Osteocyte (in vitro differentiated cells): Measurements from ENCODE around the gene LRFN2. TPM values are rescaled to one million over a fixed set of nuclear protein-coding genes. Genes with fewer than 3 reads are reported as not detected.
A peak's percentile ranks its signal among the peaks of the same experiment; 100 is the strongest.

ENCODE experiments used
- DNase-seq: peaks from one replicate; pipeline ENCODE4 v3.0.0; 2021; ENCODE audit warnings: mixed read lengths; ENCODE audit not compliant: unreplicated experiment; ENCODE audit errors: extremely low spot score
- H3K27ac Mint-ChIP-seq: one replicate; pipeline ENCODE4 v1.8.0; 2021; ENCODE audit warnings: mild to moderate bottlenecking, mixed read lengths; ENCODE audit not compliant: unreplicated experiment
- H3K27me3 Mint-ChIP-seq: one replicate; pipeline ENCODE4 v1.8.0; 2021; ENCODE audit warnings: mixed read lengths; ENCODE audit not compliant: unreplicated experiment
- H3K36me3 Mint-ChIP-seq: one replicate; pipeline ENCODE4 v1.8.0; 2021; ENCODE audit warnings: mixed read lengths; ENCODE audit not compliant: unreplicated experiment
- H3K4me1 Mint-ChIP-seq: one replicate; pipeline ENCODE4 v1.8.0; 2021; ENCODE audit warnings: mixed read lengths; ENCODE audit not compliant: unreplicated experiment
- H3K4me3 Mint-ChIP-seq: one replicate; pipeline ENCODE4 v1.8.0; 2021; ENCODE audit warnings: mild to moderate bottlenecking, moderate library complexity, mixed read lengths; ENCODE audit not compliant: unreplicated experiment
- H3K9me3 Mint-ChIP-seq: one replicate; pipeline ENCODE4 v1.8.0; 2021; ENCODE audit warnings: mixed read lengths; ENCODE audit not compliant: unreplicated experiment
- total RNA-seq: library from RNA; stranded (reverse); gene quantifications from 2 replicates; pipeline ENCODE4 v1.2.1, GENCODE V29; 2021
- TF ChIP-seq, protein P1 (sequence below): fragments of 200-600 bp; sonication (generic); IDR thresholded peaks from 2 replicates; pipeline ENCODE4 v1.5.0; 2021; ENCODE audit warnings: antibody characterized with exemption, mild to moderate bottlenecking, moderate library complexity

The LRFN2 gene
- total RNA-seq, 1 donor from 2014 or later = not detected

- Mint-ChIP-seq H3K4me3 (no peak overlapping the region), H3K36me3 (no peaks in the 10 kb centered on the region), H3K4me1 (no peaks in the 10 kb centered on the region), H3K9me3 (no peaks in the 10 kb centered on the region), H3K27ac (no peak overlapping the region), H3K27me3 (no peaks in the 10 kb centered on the region)
- TF ChIP-seq, protein P1, sequence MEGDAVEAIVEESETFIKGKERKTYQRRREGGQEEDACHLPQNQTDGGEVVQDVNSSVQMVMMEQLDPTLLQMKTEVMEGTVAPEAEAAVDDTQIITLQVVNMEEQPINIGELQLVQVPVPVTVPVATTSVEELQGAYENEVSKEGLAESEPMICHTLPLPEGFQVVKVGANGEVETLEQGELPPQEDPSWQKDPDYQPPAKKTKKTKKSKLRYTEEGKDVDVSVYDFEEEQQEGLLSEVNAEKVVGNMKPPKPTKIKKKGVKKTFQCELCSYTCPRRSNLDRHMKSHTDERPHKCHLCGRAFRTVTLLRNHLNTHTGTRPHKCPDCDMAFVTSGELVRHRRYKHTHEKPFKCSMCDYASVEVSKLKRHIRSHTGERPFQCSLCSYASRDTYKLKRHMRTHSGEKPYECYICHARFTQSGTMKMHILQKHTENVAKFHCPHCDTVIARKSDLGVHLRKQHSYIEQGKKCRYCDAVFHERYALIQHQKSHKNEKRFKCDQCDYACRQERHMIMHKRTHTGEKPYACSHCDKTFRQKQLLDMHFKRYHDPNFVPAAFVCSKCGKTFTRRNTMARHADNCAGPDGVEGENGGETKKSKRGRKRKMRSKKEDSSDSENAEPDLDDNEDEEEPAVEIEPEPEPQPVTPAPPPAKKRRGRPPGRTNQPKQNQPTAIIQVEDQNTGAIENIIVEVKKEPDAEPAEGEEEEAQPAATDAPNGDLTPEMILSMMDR = no peak
- no peak for DNase-seq
These were observed 236.4 kb downstream of the LRFN2 start for GRCh38 chr6:40350747-40351217.

DNA sequence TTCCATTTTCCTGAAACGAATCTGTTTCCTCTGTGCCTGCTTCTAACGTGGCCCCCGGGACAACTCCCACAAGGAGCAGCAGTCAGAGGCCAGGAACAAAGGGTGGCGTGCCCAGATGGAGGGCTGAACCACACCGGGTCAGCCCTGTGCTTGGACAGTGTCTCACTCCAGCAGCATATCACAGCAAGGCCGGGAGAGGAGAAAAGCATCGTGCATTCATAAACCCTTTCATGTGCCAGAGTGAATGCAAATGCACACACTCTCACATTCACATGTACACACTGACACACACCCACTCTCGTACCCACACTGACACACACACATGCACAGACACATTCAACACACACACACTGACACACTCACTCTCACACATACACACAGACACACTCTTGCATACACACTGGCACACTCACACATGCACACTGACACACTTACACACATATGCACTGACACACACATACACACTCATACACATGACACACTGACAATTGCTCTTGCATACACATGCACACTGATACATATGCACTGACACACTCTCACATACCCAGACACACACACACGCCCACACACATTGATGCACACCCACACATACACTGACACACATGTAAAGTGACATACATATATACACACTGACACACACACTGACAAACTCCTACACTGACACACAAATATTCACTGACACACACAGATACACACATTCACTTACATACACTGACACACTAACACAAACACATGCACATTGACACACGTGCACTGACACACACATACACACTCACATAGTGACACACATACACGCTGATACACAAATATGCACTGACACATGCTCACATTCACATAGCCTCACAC, 237.0 kb downstream of the LRFN2 start:
- DNase-seq = peak; percentile 63
- TF ChIP-seq, protein P1 = no peak
- H3K9me3 Mint-ChIP-seq = no peaks in the 10 kb centered on the region
- no peaks in the 10 kb centered on the region for H3K36me3 Mint-ChIP-seq
- no peaks in the 10 kb centered on the region for H3K27me3 Mint-ChIP-seq
- H3K4me3 Mint-ChIP-seq = no peak overlapping the region
- no peaks in the 10 kb centered on the region for H3K4me1 Mint-ChIP-seq
- H3K27ac Mint-ChIP-seq = no peak overlapping the region

GRCh38 chr6:40349123-40349900, 237.9 kb downstream of the LRFN2 start:
- peak; percentile 56 for DNase-seq
- Mint-ChIP-seq H3K36me3 (no peaks in the 10 kb centered on the region), H3K4me1 (no peaks in the 10 kb centered on the region), H3K27me3 (no peaks in the 10 kb centered on the region), H3K4me3 (no peak overlapping the region), H3K9me3 (no peaks in the 10 kb centered on the region), H3K27ac (no peak overlapping the region)
- TF ChIP-seq, protein P1 = no peak

- TF ChIP-seq, protein P1 = no peak
- Mint-ChIP-seq H3K36me3 (no peaks in the 10 kb centered on the region), H3K4me1 (no peaks in the 10 kb centered on the region), H3K4me3 (no peak overlapping the region), H3K27ac (no peak overlapping the region), H3K27me3 (peaks cover 4% of the 10 kb centered on the region), H3K9me3 (no peaks in the 10 kb centered on the region)
- peak; percentile 70 for DNase-seq
These were observed 238.6 kb downstream of the LRFN2 start for GRCh38 chr6:40348591-40348990.

DNA sequence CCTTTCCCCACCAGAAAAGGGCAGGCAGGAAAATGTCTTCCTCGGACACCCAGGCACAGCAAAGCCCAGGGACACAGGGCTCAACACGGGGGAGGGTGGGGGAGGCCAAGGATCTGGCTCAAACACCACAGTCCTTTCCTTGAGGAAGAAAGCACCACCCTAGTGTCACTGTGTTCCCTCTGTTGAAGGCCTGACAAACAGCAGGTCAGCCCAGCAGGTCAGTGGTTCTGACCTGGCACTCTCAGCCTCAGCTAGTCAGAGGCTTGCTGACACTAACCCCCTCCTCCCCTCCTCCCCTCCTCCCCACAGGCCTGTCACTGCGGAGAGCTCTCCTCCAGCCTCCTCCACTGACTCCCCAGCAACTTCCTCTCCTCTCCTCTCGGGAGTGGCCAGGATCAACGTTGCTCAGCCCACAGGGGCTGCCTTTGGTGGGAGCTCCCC, 239.6 kb downstream of the LRFN2 start:
- Mint-ChIP-seq H3K27me3 (peaks cover 7% of the 10 kb centered on the region), H3K4me3 (no peak overlapping the region), H3K4me1 (no peaks in the 10 kb centered on the region), H3K36me3 (no peaks in the 10 kb centered on the region), H3K27ac (no peak overlapping the region), H3K9me3 (no peaks in the 10 kb centered on the region)
- TF ChIP-seq, protein P1 = no peak
- DNase-seq = peak; percentile 64
